Anterior cingulate cortex (tissue), 58 donors: Measurements from ENCODE around the gene CEBPZ.
A peak's percentile ranks its signal among the peaks of the same experiment; 100 is the strongest.

ENCODE experiments used
- DNase-seq, 58 donors: peaks; one replicate each; lab custom pipeline; 2025; lab: John Stamatoyannopoulos, UW

Gene CEBPZ

DNA sequence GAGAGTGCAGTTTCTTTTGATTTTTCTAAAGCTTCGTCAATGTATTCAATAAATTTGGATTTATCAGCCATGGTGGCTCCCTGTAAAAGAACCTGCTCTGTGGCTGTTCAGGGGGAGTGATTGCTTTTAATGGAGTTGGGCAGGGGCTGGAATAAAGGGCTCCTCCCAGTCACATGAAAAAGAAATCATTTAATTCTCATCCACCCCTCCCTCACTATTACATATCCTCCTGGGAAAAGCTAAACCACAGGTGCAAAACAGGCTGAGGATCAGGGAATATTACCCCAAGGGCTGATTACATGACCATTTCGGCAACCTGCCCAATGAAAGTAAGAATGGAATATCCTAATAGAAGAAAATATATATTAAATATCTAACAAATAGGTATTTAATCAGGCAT, 42.8 kb downstream of the CEBPZ start, which contains the start of gene SULT6B1:
TSS of gene SULT6B1 (minus strand) at position 101 of the 400 bp plus-strand sequence. CDS start at position 71, 30 bp downstream.
- DNase-seq, result no peak

DNA sequence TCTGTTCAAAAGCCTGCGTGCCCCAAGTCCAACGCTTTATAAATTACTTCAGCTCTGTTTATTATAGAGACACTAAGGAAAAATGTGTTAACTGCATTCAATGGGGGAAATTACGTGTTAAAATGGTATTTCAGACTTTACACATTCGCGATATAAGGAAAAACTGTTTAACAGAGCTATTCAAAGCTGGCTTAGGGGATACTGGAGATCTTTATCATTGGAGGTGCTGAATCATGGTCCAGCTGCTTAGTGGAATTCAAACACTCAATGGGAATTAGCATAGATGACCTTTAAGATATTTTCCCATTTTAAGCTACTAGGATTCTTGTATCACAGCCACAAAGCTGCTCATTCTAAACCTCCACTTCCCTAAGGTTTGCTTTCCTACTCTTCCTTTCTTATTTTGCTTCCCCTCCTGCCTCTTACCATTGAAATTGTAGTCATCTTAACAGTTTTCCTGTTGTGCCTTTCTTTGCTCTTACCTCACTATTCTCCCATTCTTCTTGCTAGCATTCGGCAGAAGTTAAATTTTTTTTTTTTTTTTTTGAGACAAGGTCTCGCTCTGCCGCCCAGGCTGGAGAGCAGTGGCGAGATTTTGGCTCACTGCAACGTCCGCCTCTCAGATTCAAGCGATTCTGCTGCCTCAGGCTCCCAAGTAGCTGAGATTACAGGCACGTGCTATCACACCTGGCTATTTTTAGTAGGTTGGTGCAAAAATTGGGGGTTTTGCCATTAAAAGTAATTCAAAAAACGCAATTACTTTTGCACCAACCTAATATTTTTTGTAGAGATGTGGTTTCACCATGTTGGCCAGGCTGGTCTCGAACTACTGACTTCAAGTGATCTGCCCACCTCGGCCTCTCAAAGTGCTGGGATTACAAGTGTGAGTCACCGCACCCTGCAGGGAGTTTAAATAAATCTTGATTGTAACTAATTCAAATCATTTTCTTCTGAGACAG, 49.4 kb downstream of the CEBPZ start:
- no peak for DNase-seq

DNA sequence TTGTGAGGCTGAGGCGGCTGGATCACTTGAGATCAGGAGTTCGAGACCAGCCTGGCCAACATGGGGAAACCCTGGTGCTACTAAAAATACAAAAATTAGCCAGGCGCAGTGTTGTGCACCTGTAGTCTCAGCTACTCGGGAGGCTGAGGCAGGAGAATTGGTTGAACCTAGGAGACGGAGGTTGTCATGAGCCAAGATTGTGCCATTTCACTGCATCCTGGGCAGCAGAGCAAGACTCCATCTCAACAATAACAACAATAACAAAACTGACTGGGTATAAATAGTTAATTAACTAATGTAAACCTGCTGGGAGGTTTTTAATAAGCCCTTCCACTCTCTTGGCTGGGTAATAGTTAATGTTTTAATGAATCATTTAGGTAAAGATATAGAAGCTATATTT, 50.8 kb downstream of the CEBPZ start:
- DNase-seq, result no peak

- no peak for DNase-seq
These were observed 51.3 kb downstream of the CEBPZ start for GRCh38 chr2:37180006-37180639.

DNA sequence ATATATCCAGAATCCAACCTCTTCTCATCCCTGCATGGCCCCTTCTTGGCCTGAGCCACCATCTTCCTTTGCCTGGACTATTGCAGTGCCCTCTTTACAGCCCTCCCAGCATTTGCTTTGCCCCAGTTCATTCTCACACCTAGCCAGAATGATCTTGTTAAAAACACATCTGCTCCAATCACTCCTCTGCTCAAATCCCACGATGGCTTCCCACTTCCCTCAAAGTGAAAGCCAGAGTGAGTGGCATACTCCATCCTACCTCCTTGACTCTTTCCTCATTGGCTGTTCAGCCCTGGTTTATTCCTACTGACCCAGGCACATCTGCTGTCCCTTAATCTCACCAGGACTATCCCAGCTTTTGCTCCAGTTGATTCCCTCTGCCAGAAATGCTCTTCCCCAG, 57.7 kb downstream of the CEBPZ start:
- DNase-seq, result no peak

DNA sequence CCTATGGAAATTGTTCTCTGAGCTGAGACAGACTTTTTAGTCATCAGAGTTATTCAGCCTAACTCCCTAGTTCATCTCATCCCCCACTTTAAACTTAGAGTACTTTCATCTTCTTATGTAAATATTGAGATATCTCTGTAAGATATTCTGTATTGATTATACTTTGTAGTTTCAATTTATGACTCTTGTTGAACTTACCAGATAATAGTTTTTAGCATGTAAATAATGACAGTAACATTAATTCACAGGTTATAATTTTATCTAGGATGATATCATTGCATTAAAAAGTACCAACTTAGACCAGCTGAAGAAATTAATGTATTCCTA, 59.8 kb downstream of the CEBPZ start:
- DNase-seq, result no peak

DNA sequence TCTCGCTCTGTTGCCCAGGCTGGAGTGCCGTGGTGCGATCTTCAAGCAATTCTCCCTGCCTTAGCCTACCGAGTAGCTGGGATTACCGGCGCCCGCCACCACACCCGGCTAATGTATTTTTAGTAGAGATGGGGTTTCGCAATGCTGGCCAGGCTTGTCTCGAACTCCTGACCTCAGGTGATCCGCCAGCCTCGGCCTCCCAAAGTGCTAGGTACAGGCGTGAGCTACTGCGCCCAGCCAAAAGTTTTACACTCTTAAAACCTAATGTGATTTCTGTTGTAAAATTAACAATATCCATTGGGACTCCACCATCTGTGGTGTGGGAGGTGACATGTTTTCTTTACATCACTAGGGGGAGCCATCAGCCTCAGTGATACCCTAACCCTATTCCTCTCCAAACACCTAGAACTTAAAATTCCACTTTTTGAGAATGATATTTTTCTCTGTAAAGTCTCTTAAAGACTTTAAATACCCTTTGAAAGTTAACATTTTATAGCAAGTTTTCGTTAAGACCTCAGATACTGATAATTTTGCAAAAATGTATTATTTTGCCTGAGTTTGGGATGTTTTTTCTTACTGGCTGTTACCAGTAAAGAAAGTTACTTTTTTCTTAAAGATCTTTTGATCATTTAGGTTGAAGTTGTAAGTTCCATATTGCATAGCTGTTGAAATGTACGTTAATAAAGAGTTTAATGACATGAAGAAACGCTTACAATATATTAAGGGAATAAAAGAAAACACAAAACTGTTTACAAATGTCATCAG, 63.0 kb downstream of the CEBPZ start:
- no peak for DNase-seq

GRCh38 chr2:37167636-37168180, 63.7 kb downstream of the CEBPZ start:
- DNase-seq, result no peak

DNA sequence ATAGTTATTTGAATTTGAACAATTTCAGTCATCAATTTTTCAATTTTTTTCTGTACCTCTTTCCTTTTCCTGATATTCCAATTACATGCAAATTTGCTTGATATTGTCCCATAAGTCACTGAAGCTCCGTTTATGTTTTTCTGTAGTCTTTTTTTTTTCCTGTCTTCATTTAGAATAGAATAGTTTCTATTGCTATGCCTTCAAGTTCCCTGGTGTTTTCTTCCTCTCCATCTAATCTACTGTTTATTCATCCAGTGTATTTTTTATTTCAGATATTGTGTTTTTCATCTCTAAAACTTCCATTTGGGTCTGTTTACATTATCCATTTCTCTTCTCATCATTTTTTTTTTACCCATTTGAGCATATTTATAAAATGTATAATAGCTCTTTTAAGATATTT, 66.6 kb downstream of the CEBPZ start:
- no peak for DNase-seq

DNA sequence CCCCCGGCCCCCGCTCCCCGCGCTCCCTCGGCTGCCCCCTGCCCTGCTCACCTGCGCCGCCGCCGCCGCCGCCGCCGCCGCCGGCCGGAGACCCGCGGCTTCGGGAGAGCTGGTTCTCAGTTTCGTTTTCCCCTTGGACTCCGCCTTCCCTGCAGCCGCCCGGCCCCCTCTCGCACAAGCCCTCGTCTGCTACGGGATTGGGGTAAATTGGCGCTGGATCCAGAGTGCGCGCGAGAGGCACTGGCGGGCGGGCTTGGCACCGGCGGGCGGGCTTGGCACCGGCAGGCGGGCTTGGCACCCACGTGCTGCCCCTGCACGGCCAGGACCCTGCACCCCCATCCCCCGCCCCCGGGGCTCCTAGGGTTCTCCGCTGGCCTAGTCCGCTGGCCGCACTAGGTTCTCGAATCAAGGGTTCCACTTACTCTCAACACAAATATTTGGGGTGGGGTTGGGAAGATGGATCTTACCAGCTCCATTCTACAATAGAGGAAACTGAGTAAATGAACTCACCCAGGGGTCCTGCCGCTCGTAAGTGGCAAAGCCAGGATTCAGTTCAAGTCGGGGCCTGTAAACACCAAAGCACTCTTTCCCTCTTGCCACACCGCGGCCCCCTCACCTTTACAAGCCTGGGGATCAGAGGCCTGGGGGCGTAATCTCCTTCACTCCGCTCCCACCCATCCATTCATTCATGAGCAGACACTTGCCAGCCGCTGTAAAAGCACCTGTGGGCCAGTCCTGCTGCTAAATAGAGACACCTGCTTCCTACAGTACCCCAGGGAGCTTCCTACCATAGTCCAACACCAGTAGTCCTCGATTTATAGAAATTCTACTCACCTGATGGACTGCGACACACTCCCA, 74.3 kb downstream of the CEBPZ start, which contains the start of gene EIF2AK2:
TSS of gene EIF2AK2 (minus strand) at position 124 of the 858 bp plus-strand sequence. CDS start 9,174 bp downstream, outside the sequence.
- peak; percentile 19 to 84 (median 67) for DNase-seq

DNA sequence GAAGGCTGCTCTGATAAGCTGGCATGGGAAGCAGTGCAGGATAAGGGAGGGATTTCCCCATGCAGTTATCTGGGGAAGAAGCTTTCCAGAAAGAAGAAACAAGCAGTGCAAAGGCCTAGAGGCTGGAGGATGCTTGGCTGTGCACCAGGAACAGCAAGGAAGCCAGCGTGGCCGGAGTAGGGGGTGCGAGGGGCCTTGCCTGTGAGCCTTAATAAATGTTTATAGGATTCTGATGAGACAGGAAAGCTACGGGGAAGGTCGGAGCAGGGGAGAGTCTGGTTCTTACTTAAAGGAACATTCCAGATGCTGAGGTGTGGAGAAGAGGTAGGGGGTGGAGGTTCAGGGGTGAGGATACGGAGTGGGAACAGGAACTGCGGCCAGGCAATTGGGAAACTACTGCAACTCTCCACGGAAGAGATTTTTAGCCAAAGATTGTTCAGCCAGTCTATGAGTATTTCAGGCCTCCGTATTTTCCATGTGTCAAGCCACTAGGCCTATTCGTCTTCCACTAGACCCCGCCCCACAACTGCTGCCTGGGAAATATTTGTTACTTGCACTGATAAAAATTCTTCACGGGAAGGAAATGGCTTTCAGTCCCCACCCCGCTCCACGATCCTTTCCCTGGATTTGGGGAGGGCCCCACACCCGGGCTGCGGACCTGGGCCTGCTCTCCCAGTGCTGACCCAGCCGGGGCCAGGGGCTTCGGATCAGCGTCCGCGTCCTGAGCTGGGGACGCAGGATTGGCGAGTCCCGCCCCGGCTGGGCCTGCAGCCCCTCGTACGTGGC, 75.1 kb downstream of the CEBPZ start:
- DNase-seq, result peak in 38 of 58 donors; percentile 4 to 76 (median 40)

DNA sequence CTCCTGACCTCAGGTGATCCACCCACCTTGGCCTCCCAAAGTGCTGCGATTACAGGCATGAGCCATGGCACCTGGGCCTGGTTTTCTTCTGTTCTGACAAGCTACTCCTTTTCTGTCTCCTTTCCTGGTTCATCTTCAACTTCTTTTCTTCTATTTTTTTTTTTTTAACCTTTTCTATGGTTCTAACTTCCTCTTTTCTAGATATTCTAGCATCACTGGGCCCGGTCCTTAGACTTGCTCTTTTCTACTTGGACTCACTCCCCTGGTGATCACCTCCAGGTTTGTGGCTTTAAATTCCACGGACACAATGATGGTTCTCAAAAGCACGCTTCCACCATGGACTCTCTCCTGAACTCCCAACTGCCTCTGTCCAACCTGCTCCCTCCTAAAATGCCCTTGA, 76.6 kb downstream of the CEBPZ start:
- DNase-seq, result no peak

DNA sequence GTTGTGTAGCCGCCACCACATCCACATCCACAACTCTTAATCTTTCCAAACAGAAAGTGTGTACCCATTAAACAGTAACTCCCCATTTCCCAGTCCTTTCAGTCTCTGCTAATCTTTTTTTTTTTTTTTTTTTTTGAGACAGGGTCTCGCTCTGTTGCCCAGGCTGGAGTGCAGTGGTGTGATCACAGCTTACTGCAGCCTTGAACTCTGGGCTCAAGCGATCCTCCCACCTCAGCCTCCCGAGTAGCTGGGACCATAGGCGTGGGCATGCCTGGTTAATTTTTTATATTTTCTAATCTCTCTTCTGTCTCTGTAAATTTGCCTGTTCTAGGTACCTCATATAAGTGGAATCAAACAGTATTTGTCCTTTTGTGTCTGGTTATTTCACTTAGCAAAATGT, 78.2 kb downstream of the CEBPZ start:
- DNase-seq, result no peak
